HepG2 (cell line): ENCODE measurements around the gene NMT2. TPM values are rescaled to one million over a fixed set of nuclear protein-coding genes. Genes with fewer than 3 reads are reported as not detected.
A peak's percentile ranks its signal among the peaks of the same experiment; 100 is the strongest.

Source experiments
- ARID3A ChIP-seq: IDR thresholded peaks from 2 replicates; pipeline ENCODE4 v1.6.1; 2012; ENCODE audit warnings: low read depth, low read length, improper control_type of control experiment
- CCDC6 ChIP-seq: sonication (generic); formaldehyde crosslinking; IDR thresholded peaks from 2 replicates; pipeline ENCODE4 v1.8.1; 2022; ENCODE audit warnings: mild to moderate bottlenecking, missing genetic modification reagents, moderate library complexity
- CERS6 ChIP-seq: sonication (generic); formaldehyde crosslinking; IDR thresholded peaks from 2 replicates; pipeline ENCODE4 v1.5.0; 2020; ENCODE audit warnings: missing genetic modification reagents
- DNMT3B ChIP-seq: conservative IDR thresholded peaks from 2 replicates; pipeline ENCODE4 v1.6.1; 2016; ENCODE audit warnings: missing biosample characterization, control low read depth
- FOXA1 ChIP-seq, 2 experiments: fragments of 450-650 bp in 1 of 2; sonication (generic) in 1 of 2; formaldehyde crosslinking in 1 of 2; IDR thresholded peaks; 2 replicates each; pipeline versions ENCODE4 v1.4.0 to v1.6.1; 2016 to 2020; ENCODE audit warnings: missing genetic modification reagents in 1 of 2
- GTF2F1 ChIP-seq: fragments of 150-350 bp; IDR thresholded peaks from 2 replicates; pipeline ENCODE4 v1.6.1; 2014; ENCODE audit warnings: low read length
- KDM2A ChIP-seq: sonication (generic); formaldehyde crosslinking; IDR thresholded peaks from 2 replicates; pipeline ENCODE4 v1.4.0; 2020; ENCODE audit warnings: low read depth, missing genetic modification reagents, borderline replicate concordance
- NKX3-1 ChIP-seq: sonication (generic); formaldehyde crosslinking; IDR thresholded peaks from 2 replicates; pipeline ENCODE4 v1.5.0; 2020; ENCODE audit warnings: missing genetic modification reagents
- TAF1 ChIP-seq: sonication (generic); formaldehyde crosslinking; IDR thresholded peaks from 2 replicates; pipeline ENCODE4 v1.4.0; 2020; ENCODE audit warnings: missing genetic modification reagents
- TBP ChIP-seq: sonication (generic); formaldehyde crosslinking; IDR thresholded peaks from 2 replicates; pipeline ENCODE4 v1.5.0; 2020; ENCODE audit warnings: missing genetic modification reagents
- YY1 ChIP-seq: IDR thresholded peaks from 2 replicates; pipeline ENCODE4 v1.6.1; 2011; ENCODE audit warnings: low read length, low read depth, moderate library complexity, mild to moderate bottlenecking; ENCODE audit not compliant: insufficient read depth, insufficient replicate concordance
- ZBTB21 ChIP-seq: sonication (generic); formaldehyde crosslinking; IDR thresholded peaks from 2 replicates; pipeline ENCODE4 v1.4.0; 2020; ENCODE audit warnings: missing genetic modification reagents
- ZFP62 ChIP-seq: sonication (generic); formaldehyde crosslinking; IDR thresholded peaks from 2 replicates; pipeline ENCODE4 v1.4.0; 2020; ENCODE audit warnings: missing genetic modification reagents
- ZNF124 ChIP-seq: sonication (generic); formaldehyde crosslinking; IDR thresholded peaks from 2 replicates; pipeline ENCODE4 v1.4.0; 2020; ENCODE audit warnings: missing genetic modification reagents
- ZNF333 ChIP-seq: sonication (generic); formaldehyde crosslinking; IDR thresholded peaks from 2 replicates; pipeline ENCODE4 v1.4.0; 2020; ENCODE audit warnings: mild to moderate bottlenecking, missing genetic modification reagents, borderline replicate concordance
- ZNF343 ChIP-seq: sonication (generic); formaldehyde crosslinking; IDR thresholded peaks from 2 replicates; pipeline ENCODE4 v1.4.0; 2020; ENCODE audit warnings: mild to moderate bottlenecking, missing genetic modification reagents
- ZNF724P ChIP-seq: sonication (generic); formaldehyde crosslinking; IDR thresholded peaks from 2 replicates; pipeline ENCODE4 v1.8.0; 2022; ENCODE audit warnings: missing genetic modification reagents, borderline replicate concordance
- ZNF788 ChIP-seq: sonication (generic); formaldehyde crosslinking; IDR thresholded peaks from 2 replicates; pipeline ENCODE4 v1.5.0; 2020; ENCODE audit warnings: mild to moderate bottlenecking, missing genetic modification reagents, borderline replicate concordance
- ZNF816 ChIP-seq: sonication (generic); formaldehyde crosslinking; IDR thresholded peaks from 2 replicates; pipeline ENCODE4 v1.8.0; 2022; ENCODE audit warnings: missing genetic modification reagents, mild to moderate bottlenecking, borderline replicate concordance
- ZSCAN12 ChIP-seq: sonication (generic); formaldehyde crosslinking; IDR thresholded peaks from 2 replicates; pipeline ENCODE4 v1.9.0; 2021; ENCODE audit warnings: mild to moderate bottlenecking, missing genetic modification reagents
- ZSCAN20 ChIP-seq: sonication (generic); formaldehyde crosslinking; IDR thresholded peaks from 2 replicates; pipeline ENCODE4 v1.4.0; 2020; ENCODE audit warnings: missing genetic modification reagents, mild to moderate bottlenecking, borderline replicate concordance
- polyA plus RNA-seq, 8 experiments: library from polyadenylated mRNA; depleted of rRNA in 3 of 8; stranded (reverse) in 7 of 8; unstranded in 1 of 8; fragments of >200 nt; fragmentation: Illumina TruSeq in 4 of 8; extraction: Trizol in 4 of 8; gene quantifications; 2 replicates each; pipeline versions ENCODE4 v1.2.1 to v1.2.3, GENCODE V29; 2011 to 2016; ENCODE audit warnings: low read depth in 4 of 8, missing spikeins in 1 of 8, mixed read lengths in 1 of 8; ENCODE audit not compliant: insufficient read depth in 1 of 8
- total RNA-seq, 5 experiments: library from RNA; depleted of rRNA; stranded (reverse); fragments of >200 nt; fragmentation: Illumina TruSeq; extraction: Trizol; gene quantifications; 2 replicates each; pipeline ENCODE4 v1.2.3, GENCODE V29; 2016; ENCODE audit warnings: low read depth in 1 of 5
- TF ChIP-seq, protein P1 (sequence below): IDR thresholded peaks from 2 replicates; pipeline ENCODE4 v1.6.1; 2016
- TF ChIP-seq, protein P2 (sequence below): sonication (generic); formaldehyde crosslinking; IDR thresholded peaks from 2 replicates; pipeline ENCODE4 v1.9.0; 2021; ENCODE audit warnings: missing genetic modification reagents, mild to moderate bottlenecking, borderline replicate concordance
- TF ChIP-seq, protein P3 (sequence below): IDR thresholded peaks from 2 replicates; pipeline ENCODE4 v1.6.1; 2018; ENCODE audit warnings: missing genetic modification reagents, mild to moderate bottlenecking, missing compliant biosample characterization

NMT2 gene
- total and polyA plus RNA-seq, 2 of the 13 experiments (the other 11 are each of a cell fraction or from before 2014, with no cell fraction given), result 10.1 to 23.8 TPM

DNA sequence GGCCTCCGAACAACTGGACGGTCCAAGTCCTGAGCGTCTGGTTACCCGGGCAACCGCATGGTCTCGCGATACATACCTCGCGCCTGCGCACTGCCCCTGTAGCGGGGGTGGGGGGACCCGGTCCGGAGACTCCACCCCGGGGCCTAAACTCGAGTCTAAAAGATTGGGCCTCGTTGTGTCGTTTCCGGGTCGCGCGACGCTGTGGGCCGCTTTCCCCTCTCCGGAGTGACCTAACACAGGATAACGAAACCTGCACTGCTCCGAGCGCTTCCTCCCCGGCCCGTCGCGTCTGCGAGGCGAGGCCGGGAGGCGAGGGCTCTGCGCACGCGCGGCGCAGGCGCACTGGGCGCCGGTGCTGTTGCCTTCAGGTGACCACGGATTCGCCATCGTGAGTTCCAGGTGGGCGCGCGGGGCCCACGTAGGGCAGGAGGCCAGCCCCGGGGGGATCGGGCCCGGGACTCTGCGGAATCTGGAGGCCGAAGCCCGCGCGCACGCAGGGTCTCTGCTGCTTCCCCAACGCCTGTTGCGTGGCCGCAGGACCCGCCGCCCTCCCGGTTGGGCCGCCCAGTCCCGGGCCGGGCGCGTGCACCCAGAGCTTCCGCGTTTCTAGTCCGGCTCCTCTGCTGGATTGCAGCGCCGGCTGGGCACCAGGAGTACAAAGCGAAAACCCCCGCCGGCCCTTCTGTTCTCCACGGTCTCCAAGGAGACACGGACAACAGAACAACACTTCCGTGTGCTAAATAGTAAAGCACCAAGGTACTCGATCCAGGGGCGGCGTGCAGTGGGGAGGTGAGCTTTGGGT lies 71.3 kb downstream of the NMT2 start, which contains the start of gene RPP38 (continued):
- TF ChIP-seq ARID3A, result no peak
- no peak for TF ChIP-seq DNMT3B (CRISPR knock-in tag)
- TF ChIP-seq, protein P1, sequence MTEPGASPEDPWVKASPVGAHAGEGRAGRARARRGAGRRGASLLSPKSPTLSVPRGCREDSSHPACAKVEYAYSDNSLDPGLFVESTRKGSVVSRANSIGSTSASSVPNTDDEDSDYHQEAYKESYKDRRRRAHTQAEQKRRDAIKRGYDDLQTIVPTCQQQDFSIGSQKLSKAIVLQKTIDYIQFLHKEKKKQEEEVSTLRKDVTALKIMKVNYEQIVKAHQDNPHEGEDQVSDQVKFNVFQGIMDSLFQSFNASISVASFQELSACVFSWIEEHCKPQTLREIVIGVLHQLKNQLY (CRISPR knock-in tag), result no peak
- peak; percentile 52; the same call in 1 of the 2 replicates for TF ChIP-seq ZNF788 (CRISPR knock-in tag)
- TF ChIP-seq, protein P2, sequence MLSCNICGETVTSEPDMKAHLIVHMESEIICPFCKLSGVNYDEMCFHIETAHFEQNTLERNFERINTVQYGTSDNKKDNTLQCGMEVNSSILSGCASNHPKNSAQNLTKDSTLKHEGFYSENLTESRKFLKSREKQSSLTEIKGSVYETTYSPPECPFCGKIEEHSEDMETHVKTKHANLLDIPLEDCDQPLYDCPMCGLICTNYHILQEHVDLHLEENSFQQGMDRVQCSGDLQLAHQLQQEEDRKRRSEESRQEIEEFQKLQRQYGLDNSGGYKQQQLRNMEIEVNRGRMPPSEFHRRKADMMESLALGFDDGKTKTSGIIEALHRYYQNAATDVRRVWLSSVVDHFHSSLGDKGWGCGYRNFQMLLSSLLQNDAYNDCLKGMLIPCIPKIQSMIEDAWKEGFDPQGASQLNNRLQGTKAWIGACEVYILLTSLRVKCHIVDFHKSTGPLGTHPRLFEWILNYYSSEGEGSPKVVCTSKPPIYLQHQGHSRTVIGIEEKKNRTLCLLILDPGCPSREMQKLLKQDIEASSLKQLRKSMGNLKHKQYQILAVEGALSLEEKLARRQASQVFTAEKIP (CRISPR knock-in tag), result no peak
- peak; percentile 72; the same call in 1 of the 2 replicates for TF ChIP-seq ZNF724P (CRISPR knock-in tag)
- TF ChIP-seq NKX3-1 (CRISPR knock-in tag), result peak; percentile 85; the same call in 1 of the 2 replicates
- TF ChIP-seq ZNF343 (CRISPR knock-in tag), result peak; percentile 93; the same call in 1 of the 2 replicates
- TF ChIP-seq ZBTB21 (CRISPR knock-in tag), result no peak
- TF ChIP-seq ZNF333, result peak; percentile 85; the same call in 1 of the 2 replicates
- TF ChIP-seq YY1, result peak; percentile 70
- no peak for TF ChIP-seq FOXA1 (IDR thresholded peaks at IDR 0.05)
- no peak for TF ChIP-seq FOXA1 (CRISPR knock-in tag; IDR thresholded peaks at IDR 0.05)
- TF ChIP-seq ZFP62 (CRISPR knock-in tag), result no peak
- peak; percentile 56 for TF ChIP-seq CCDC6 (CRISPR knock-in tag)
- peak; percentile 94 for TF ChIP-seq ZSCAN20 (CRISPR knock-in tag)
- TF ChIP-seq CERS6 (CRISPR knock-in tag), result no peak; the same call in 1 of the 2 replicates
- peak; percentile 95 for TF ChIP-seq KDM2A (CRISPR knock-in tag)
- no peak for TF ChIP-seq ZNF816 (CRISPR knock-in tag)
- TF ChIP-seq ZSCAN12 (CRISPR knock-in tag), result peak; percentile 81; the same call in 1 of the 2 replicates
- peak; percentile 96 for TF ChIP-seq TAF1 (CRISPR knock-in tag)
- TF ChIP-seq GTF2F1, result no peak
- 0 out of 2 replicates have a peak, but pooled peaks have one; percentile 30 for TF ChIP-seq TBP (CRISPR knock-in tag)
- TF ChIP-seq, protein P3, sequence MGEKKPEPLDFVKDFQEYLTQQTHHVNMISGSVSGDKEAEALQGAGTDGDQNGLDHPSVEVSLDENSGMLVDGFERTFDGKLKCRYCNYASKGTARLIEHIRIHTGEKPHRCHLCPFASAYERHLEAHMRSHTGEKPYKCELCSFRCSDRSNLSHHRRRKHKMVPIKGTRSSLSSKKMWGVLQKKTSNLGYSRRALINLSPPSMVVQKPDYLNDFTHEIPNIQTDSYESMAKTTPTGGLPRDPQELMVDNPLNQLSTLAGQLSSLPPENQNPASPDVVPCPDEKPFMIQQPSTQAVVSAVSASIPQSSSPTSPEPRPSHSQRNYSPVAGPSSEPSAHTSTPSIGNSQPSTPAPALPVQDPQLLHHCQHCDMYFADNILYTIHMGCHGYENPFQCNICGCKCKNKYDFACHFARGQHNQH (CRISPR knock-in tag), result peak; percentile 56; the same call in 1 of the 2 replicates
- peak; percentile 56; the same call in 1 of the 2 replicates for TF ChIP-seq ZNF124 (CRISPR knock-in tag)
